HG03060 (cell line): ENCODE data around the gene GTPBP1.
A peak's percentile ranks its signal among the peaks of the same experiment; 100 is the strongest.

Source experiments
- ATAC-seq: cut with Tn5 transposase; IDR thresholded peaks from one replicate; pipeline ENCODE4 v1.9.1; 2021; ENCODE audit warnings: low read depth, moderate number of reproducible peaks; ENCODE audit not compliant: unreplicated experiment

GTPBP1 gene

DNA sequence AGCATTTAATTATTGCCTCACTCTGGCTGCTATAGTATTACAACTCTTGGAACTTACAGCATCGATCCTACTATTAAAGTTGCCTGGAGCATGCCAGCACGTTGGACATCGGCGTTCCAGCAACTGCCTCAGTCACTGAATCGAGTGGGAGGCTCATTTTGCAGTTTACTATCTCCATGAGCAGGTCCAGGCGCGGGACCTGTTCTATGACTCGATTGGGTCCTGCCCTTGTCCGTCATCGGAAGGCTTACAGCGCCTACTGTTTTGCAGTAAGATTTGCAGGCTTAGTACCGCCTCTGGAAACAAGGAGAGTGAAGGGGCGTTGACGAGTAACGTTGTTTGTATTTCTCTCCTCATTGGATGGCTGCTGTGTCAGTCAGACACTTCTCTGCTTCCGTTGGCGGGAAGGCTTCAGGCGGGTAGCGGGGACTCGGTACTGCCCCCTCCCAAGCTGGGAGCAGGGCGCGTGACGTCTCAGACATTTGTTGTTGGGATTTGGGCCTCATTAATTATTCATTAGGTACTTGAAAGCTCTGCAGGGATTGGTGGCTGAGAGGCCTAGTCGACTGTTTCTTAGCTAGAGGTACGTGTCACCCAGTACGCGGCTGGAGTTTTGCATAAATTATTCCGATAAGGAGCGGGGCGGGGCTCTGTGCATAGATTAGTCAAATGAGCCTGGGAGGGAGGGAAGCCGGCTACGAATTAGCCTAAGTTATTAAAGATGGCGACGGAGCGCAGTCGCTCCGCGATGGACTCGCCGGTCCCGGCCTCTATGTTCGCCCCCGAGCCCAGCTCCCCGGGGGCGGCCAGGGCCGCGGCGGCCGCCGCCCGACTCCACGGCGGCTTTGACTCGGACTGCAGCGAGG lies at the start of gene GTPBP1:
GTPBP1 (plus strand) TSS at position 710 of the 866 bp plus-strand sequence; CDS start at position 722, 12 bp downstream.
- peak; percentile 71 for ATAC-seq

DNA sequence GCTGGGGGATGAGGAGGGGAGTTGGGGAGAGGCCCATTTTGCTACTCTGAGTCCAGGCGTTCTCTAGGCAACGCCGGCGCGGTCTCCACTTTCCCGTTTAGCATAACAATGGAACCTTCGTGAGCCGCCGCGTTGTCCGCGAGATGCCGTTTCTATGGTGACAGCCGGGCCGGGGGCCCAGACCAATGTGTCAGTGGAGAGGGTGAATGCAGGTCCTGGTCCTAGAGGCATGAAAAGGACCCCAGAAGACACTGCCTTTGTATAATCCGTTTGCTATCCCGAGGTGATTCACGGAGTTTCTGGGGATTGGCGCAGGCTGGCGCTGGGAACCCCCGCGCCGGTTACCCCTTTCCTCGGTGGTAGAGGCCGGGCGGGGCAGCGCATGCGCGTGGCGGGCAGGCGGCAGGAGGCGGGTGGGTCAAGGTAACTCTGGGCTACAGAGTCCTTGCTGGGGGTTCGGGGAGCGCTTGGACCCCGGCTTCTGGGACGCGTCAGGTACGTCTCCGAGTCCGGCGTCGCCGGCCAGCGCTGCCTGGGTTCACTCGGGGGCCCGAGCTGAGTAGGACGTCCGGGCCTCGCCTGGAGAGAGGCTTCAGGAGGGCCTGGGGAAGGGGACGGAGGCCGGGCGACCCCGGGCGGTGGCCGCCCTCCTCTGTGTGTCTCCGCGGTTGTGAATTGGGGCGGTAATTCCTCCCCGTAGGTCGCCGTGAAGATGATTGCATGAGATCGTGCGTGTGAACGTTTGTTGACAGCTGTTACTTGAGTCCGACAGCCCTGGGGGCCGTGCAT lies 49.3 kb upstream of the GTPBP1 start, which contains the start of the genes CBY1 and FAM227A:
CBY1 (plus strand) TSS at position 383 of the 789 bp plus-strand sequence. CDS start 11,417 bp downstream, outside the sequence.
FAM227A (minus strand) TSS at position 137 of the 789 bp plus-strand sequence. CDS start 6,224 bp downstream, outside the sequence.
- ATAC-seq, result peak; percentile 51

DNA sequence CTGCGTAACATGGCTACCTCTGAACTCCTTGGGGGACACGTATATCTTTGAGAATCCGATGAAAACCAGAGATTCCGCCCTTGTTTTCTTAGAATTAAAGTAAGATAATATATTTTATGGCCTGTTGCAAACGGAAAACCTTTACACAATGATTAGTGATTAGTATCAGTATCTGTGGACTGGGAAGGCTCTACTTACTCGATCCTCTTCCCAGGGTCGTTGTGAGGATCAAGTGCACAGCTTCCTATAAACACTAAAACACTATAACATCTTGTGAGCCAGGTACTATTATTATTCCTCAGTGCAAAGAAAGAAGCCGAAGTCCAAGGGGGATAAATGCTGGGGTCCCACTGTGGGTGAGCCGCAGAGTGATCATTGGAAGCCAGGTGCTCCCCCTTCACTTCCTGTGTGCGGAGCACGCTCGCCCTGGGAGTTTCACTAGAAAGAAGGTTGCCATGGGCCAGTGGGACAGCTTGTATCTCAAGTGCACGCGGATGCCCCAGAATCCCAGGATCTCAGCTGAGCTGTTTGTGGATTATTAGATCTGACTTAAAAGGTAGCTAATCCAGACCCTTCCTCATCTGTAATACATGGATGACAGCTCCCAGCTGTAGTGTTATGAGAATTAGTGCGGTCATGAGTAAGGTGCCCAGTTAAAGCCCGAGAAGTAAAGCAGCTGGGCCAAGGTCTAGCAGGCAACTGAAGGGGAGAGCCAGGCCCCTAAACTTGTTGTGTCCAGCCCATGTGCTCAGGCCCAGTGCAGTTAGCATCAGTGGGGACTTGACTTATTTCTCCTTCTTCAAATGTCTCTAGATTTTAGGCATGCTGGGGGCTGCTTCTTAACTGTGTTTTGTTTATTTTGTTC lies 48.5 kb upstream of the GTPBP1 start:
- no peak for ATAC-seq

DNA sequence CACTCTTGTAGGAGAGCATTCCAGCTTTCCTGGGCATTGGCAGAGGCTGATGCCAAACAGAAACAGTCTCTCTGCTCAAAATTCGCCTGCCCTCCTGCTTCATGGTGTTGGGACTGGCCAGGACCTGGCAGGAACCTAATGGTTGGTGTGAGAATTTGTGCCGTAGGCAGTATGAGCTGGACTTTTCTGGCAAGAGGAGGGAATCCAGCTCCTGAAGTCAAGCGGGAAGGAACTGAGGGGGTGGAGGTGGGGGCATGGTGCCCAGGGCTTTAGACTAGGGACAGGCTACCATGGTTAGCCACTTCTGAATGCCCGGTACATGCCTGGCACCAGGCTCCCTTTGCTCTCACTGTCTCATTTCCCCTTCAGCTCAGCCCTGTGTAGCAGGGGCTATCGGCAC lies 30.9 kb upstream of the GTPBP1 start:
- no peak for ATAC-seq

DNA sequence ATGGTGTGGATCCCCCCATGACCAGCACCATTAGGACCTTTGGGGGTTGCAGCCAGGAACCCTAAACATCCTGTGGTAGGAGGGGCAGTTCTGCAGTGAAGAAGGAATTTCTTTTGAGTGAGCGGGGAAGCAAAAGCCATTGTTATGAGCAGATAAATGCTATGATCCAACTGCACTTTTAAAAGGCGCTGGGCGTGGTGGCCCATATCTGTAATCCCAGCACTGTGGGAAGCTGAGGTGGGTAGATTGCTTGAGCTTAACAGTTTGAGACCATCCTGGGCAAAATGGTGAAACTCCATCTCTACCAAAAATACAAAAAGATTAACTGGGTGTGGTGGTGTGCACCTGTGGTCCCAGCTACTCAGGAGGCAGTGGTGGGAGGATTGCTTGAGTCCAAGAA lies 29.9 kb upstream of the GTPBP1 start:
- no peak for ATAC-seq

DNA sequence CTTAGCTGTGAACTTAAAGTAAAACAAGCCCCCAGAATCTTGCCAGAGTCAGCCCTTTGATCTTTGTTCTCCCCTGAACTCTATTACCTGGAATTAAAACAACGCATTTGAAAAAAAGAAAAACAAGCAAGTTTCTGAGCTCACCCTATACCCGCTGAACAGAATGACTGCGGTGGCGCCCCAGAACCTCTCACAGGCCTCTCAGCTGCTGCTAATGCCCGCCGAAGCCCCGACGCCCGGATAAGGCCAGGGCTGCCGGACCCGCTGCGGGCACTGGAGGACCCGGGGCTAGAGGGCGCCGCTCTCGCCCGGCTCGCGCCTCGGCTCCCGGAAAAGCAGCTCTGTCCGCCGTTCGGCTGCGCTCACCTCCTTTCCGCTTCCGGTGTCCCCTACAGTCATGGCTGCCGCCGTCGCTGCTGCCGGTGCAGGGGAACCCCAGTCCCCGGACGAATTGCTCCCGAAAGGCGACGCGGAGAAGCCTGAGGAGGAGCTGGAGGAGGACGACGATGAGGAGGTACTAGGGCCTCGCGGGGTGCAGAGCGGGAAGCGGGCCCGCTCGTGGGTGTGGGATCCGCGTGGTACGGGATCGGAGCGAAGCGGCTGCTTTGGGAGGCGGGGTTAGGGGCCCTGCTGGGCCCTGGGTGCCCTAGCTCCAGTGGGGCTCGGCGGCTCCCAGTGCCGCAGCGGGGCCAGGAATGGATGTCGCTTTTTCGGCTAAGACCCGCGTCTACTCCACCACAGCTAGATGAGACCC lies 24.0 kb upstream of the GTPBP1 start, which contains the start of gene TOMM22:
TOMM22 (plus strand) TSS at position 376 of the 754 bp plus-strand sequence; CDS start at position 398, 22 bp downstream.
- peak; percentile 69 for ATAC-seq

DNA sequence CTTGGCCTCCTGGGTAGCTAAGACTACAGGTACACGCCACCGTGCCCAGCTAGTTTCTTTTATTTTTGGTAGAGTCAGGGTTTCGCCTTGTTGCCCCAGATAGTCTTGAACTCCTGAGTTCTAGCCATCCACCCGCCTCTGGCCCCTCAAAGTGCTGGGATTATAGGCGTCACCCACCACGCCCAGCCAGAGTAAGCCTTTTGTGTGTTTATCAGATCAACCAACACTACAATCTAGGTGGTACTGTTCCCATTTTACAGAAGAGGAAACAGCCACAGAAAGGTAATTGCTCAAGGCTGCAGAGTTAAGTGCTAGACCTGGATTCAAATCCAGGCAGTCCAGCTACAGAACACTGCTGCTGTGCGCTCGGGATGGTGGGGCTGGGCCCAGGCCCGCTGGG lies 20.8 kb upstream of the GTPBP1 start:
- no peak for ATAC-seq

DNA sequence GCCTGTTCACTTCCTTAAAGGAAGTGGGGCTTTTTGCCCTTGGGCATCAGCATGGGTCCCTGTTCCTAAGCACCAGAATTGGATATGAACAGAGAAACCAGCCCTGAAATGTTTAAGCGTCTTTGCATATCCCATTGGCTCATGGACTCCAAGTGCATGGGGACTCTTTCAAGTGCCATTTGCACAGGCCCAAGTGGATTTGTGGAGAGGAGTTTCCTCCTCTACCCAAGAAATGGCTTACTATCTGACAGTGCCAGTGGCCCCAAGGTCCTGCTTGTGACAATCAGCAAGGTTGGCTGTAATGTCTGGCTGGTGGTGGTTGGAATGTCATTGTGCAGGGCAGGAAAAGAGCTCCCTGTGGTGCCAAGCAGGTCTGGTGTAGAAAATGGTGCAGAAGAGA lies 20.0 kb upstream of the GTPBP1 start:
- ATAC-seq, result no peak

DNA sequence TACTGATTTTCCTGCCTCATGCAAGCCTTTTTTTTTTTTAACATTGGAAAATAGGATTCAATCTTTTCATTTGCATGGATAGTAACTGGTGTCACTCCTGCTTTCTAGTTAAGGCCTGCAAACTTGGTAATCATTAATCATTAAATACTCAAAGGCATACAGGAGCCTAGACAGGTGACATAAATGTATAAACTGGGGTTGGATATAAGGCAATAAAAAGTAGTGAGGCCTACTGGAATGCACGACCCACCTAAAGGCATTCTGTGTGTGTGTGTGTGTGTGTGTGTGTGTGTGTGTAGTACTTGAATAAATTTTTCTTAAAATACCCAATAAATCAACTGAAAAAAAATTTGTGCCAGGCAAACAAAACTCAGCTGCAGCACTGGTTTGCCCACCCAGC lies 16.1 kb upstream of the GTPBP1 start:
- ATAC-seq, result no peak

DNA sequence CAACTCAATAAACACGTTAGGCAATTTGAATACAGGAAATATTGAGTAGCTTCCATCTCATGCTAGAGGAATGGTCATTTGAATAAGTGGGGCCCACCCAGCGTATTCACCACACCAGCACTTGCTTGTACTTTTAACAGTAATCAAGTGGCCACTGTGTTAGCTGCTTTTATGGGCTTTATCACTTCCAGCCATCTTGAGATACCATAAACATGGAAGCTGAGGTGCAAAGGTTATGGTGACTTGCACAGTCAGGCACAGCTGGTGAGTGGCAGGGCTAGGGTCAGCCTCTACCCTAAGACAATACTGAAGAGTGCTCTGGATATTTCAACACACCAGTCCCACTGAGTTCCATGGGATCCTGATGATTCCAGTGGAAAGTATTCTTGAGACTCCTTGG lies 11.7 kb upstream of the GTPBP1 start:
- ATAC-seq, result no peak

DNA sequence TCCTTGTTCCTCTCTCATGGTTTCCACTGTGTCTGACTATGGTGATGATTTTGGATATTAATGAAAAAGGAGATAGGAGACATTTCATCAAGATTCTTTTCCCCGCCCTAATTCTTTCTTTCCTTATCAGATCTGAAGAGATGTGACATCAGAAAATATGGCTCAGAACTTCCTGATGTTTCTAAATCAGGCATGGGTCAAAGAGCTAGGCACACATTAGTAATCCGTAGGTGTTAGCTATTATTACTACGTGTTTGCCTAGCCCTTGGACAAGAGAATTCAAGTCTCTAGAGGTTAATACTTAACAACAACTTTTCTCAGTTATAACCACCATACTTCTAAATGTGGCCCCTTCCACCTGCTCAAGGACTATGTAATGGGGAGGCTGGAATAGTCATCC lies 10.8 kb upstream of the GTPBP1 start:
- no peak for ATAC-seq

DNA sequence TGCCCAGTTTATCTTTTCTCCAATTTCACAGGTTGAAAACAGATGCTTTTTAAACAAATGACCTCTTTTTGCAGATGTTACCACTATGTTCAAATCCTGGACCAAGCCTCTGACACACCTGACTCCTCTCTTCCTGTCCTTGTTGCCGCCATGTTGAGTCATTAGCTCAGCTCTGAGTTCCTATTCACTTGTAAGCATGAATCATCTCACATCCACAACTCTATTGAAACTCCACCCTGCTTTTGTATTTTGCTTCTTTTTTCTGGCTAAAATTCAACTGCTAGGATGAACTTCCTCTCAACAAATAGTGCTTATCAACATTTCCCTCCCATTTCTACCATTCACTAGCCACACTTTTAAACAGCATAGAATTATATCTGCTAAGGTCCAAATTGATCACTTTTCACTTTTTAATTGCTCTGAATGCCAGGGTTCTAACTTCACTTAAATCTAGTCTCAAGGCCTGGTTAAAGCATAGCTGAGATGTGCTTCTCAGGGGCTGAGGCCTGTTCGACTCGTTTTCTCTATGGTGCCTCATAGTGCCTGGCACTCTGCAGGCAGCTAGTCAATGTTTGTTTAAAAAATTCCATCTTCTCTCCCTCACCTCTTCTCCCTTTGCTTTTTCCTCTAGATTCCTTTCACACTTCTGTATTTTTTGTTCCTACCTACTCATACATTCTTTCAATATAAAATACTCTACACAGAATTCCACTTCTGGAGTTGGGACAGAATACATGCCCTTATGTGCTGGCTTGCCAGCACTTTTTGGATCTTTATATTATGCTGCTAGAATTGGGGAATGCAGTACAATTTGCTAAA lies 8.9 kb upstream of the GTPBP1 start:
- ATAC-seq, result no peak

DNA sequence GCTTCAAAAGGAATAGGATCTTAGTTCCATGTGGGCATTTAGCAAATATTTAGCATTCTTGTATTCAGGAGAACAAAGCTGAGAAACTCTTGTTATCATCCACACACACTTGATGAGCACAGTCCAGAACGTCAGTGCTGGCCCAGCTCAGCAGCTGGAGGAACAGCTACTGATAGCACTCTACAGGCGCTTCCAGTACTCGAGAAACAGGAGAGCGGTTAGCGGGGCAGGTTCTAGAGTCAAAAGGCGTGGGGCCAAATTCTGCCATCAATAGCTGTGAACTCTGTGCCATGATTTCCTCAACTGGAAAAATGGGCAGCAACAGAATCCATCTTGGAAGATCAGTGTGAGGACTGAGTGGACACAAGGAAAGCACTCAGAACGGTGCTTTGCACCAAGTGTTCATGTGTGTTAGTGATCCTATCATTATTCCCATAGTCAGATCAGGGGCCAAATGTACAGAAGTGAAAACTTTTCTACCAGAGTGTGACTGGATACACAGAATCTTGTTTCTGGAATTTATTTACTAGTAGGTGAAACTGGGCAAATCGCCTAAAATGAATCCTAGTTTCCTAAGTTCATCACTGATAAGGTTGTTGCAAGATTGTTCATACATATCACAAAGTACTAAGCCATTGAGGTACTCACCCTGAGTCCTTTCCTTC lies 8.2 kb upstream of the GTPBP1 start:
- ATAC-seq, result no peak

DNA sequence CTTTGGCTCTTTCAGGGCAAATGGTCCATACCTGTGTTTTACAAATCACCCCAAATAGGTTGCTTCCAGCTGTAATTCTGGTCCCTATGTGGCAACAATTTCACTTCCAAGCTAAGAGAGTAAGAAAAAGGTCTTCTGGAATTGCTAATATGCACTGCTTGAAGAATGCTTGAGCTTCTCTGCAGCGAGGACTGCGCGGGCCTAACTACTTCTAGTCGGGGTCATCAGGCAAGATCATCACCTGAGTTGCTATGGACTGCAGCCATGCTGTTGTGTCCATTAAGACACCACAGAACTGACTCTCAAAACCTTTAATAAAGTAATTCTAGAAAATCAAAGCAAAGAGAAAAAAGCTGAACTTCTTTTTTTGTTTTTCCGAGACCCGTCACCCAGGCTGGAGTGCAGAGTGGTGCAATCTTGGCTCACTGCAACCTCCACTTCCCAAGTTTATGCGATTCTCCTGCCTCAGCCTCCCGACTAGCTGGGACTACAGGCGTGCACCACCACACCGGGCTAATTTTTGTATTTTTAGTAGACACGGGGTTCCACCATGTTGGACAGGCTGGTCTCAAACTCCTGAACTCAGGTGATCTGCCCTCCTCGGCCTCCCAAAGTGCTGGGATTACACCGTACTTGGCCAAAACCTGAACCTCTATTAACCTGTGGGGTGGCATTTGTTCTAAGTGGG lies 7.2 kb upstream of the GTPBP1 start:
- no peak for ATAC-seq

DNA sequence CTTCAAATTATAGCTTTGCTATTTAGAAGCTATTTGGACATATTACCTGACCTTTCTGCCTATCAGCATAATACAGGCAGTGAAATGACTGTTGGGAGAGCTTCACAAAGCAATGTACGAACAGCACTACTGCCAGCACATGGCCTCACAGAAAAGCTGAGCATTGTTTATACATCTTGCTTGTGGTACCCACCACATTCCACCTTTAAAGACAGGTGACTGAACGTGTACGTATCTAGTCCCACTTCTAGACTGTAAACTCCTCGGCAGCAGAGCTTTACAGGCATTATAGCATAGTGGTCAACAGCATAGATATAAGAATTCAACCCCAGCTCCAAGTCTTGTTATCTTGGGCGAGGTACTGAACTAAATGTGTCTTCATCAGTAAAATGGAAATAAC lies 6.6 kb upstream of the GTPBP1 start:
- no peak for ATAC-seq

DNA sequence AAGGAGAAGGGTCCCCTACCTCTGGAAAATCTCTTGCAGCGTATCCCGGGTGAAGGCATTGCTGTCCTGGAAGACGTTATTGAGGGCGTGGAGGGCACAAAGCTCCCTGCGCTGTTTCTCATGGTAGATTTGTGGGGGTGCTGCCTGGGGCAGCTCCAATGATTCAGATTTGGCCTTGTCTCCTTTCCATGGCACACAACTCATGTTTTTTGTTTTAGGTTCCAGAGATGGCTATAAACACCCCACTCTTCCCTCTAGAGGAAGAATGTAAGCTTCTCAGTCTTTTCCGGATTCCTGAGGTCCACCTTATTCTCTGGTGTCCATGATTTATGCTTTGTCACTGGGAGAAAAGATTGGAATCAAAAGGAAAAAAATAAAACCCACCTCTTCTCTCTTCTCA lies 6.0 kb upstream of the GTPBP1 start:
- no peak for ATAC-seq

DNA sequence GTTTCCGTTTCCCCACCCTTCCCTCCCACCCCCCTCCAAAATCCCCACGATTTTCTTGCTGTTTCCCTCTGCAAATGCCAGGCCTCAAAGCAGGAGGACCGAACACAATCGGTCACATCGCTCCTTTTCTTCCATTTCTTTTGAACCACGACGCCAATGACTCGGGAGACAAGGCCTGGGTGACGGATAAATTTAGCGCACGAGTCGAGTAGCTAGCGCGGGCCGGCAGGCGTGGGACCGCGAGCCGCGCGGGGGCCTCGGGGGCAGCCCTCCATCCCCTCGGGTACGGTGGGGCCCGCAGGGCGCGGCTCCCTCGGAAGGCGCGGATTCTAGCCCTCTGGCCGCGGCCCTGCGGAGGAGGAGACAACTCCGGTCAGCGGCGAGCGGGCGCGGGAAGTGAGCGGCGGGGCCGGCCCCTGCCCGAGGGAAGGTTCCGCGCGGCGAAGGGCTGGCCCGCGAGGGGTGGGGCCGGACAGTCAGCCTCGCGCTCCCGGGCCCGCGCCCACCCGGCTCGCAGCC lies 5.4 kb upstream of the GTPBP1 start:
- no peak for ATAC-seq
